ENCODE data around the gene ABHD6.

DNA sequence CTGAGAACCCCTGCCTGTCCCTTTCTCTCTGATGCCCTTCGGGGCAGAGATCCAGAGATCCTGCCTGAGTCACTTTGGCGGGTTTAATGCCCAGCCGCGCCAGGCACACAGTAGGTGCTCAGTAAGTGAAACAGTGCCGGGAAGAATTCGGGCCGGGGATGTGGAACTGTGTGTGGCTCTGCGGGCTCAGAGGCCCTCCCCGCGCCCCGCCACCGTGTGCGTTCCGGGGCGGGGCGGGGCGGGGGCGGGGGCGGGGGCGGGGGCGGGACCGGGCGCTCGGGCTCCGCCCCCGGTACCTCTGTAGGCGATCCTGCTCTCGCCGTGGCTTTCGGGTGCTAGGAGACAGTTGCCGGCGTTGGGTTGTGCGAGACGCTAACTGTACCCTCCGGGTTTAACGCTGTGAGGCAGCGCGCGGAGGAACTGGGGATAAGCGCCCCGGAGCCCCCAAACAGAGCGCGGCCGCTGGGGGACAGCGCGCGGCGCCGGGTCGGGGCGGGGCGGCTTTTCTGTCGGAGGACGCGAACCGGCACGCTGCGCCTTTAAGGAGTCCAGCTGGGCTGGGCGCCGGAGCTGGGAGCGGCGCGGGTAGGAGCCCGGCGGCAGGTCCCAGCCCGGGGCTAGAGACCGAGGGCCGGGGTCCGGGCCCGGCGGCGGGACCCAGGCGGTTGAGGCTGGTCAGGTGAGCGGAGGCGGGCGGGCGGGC is at the start of gene ABHD6:
- no peak for TF ChIP-seq GATA2 (IDR thresholded peaks at IDR 0.05; ENCODE audit: low read depth, low read length)
- no peak for TF ChIP-seq GATA3 (IDR thresholded peaks at IDR 0.05; ENCODE audit: low read depth, low read length)
